SHP77 (cell line): ENCODE measurements around the gene TBXAS1.
"Not testable (repeated sequence)": the region's sequence is repeated elsewhere in the genome, so short reads cannot be mapped to it uniquely, and the experiment has no call there.

ENCODE experiments used
- DNase-seq, 2 experiments: peaks; one replicate each; lab custom pipeline; 2025; lab: John Stamatoyannopoulos, UW

Gene TBXAS1

DNA sequence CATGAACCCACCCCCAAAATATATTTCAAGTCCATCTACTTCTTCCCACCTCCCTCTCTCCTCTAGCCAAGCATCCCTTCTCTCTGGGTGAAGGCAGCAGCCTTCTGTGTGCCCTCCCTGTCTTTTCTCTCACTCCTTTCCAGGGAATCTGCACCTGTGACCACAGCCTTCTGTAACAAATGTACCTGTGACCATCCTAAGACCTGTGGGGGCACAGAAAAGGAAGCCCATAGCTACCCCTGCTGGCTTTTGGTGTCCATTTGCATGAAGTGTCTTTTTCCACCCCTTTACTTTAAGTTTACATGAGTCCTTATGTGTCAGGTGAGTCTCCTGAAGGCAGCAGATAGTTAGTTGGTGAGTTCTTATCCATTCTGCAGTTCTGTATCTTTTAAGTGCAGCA, 2.0 kb upstream of the TBXAS1 start:
- no peak for DNase-seq

GRCh38 chr7:139828446-139828845, 618 bp upstream of the TBXAS1 start:
- no peak for DNase-seq

DNA sequence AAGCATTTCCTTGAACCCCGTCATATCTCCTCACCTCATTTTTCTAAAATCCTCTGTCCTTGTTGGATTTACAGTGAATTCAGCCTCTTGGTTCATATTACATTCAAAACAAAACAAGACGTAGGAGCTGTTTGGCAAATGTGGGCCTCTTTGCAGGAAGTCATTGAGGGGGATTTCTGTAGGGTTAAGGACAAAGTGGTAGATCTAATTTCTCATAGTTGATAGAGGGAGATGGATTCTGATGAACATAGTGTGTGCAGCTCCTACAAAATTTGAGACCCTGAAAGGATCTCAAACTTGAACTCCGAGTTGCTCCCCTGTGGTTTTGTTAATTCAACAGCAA, 682 bp downstream of the TBXAS1 start:
- no peak for DNase-seq

- DNase-seq, result no peak
Observed at GRCh38 chr7:139830292-139830691, 1.2 kb downstream of the TBXAS1 start.

- no peak for DNase-seq
Observed at GRCh38 chr7:139830782-139831501, 1.9 kb downstream of the TBXAS1 start.

- not testable (repeated sequence) for DNase-seq
Observed at GRCh38 chr7:139835848-139836247, 6.8 kb downstream of the TBXAS1 start.

DNA sequence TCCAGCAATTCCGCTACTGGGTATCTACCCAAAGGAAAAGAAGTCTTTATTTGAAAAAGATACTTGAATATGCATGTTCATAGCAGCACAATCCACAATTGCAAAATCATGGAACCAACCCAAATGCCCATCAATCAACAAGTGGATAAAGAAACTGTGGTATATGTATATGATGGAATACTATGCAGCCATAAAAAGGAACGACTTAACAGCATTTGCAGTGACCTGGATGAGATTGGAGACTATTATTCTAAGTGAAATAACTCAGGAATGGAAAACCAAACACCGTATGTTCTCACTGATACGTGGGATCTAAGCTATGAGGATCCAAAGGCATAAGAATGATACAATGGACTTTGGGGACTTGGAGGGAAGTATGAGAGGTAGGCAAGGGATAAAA, 8.2 kb downstream of the TBXAS1 start:
- DNase-seq, result not testable (repeated sequence)

DNA sequence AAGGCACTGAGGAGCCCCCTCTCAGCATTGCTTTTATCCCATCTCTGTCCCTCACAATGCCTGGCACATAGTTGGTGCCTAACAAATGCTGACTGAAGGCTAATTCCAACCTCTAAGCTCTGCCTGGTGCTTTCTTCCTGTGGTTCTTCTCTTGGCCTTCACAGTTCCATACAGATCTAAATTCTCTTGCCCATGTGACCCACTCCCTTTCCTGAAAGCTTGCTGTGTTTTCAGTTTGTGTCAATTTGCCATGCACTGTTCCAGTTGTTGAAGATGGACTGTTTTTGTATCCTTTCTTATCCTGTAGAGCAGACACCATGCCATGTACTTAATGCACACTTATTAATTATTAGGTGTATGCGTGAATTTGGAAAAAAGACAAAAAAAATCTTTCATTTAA, 9.2 kb downstream of the TBXAS1 start:
- no peak for DNase-seq

- DNase-seq, result no peak
Observed at GRCh38 chr7:139838876-139839275, 9.8 kb downstream of the TBXAS1 start.

DNA sequence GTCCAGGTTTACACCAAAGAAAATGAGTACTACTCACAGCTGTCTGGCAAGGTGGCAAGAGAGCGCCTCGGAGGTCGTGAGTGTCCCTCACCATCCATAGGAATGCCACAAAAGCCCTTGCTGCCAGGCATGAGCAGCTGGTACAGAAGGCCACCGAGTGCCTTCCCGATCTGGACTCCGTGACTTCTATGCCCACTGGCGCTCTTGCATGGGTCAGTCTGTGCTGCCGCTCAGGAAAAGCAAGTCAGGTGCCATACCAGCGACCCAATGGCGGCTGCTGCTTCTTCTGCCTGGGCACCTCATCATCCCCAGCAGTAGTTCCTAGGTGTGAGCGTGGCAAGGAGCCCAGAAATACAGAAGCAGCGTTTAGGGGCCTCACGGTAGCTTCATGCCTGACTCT, 11.7 kb downstream of the TBXAS1 start:
- no peak for DNase-seq

DNA sequence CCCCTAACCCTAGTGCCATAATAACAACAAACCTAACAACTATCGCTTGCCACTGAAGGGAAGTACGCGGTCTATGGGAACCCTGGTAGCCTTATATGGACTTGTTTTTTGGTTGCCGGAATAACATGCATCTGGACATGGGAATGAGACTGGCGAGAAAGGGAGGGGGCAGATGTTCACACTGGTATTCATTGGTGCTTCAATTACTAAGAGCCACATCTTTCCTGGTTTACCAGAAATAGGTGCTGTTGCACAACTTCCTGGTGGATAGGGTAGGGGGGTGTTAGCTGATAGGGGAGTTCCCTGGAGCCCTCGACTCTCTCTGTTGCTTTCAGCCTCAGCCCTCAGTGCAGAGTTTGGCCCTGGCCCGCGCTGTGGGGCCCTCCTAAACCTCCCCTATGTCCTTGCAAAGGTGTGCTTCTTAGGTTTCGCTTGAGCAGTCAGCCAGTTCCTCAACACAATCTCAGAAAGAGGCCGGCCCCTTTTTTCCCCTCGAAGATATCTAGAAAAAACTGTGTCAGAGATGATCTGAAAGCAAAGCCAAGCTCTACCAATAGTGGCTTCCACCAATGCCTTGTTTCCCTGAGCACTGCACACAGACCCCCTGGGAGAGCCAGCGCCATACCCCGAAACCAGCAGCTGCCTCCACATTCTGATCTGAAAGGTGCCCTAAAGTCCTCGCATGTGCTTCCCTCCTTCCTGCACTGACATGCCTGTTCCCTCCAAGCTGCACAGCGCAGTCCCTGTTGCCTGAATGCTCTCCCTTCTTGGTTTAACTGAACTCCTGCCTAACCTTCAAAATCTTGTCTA, 13.5 kb downstream of the TBXAS1 start:
- DNase-seq, result no peak

- not testable (repeated sequence) for DNase-seq
Observed at GRCh38 chr7:139843211-139843537, 14.1 kb downstream of the TBXAS1 start.

- no peak for DNase-seq
Observed at GRCh38 chr7:139844779-139845442, 15.8 kb downstream of the TBXAS1 start.

DNA sequence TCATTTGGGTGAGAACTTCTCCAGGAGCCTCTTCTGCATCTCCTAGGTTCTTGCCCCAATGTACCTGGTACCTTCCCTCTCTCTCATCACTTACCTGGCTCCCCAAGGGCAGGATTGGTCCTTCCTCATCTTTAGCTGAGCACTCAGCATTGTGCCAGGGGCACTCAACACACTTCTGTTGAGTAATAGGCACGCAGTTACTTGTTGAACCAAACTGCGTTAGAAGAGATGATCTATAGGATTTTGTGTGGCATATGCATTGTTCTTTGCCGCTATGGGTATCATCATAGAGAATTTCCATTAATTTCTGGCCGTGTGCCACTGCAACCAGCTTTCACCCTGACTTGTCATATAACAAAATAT, 16.4 kb downstream of the TBXAS1 start:
- DNase-seq, result no peak

GRCh38 chr7:139846297-139846696, 17.2 kb downstream of the TBXAS1 start:
- no peak for DNase-seq

- DNase-seq, result no peak
Observed at GRCh38 chr7:139848274-139848673, 19.2 kb downstream of the TBXAS1 start.

DNA sequence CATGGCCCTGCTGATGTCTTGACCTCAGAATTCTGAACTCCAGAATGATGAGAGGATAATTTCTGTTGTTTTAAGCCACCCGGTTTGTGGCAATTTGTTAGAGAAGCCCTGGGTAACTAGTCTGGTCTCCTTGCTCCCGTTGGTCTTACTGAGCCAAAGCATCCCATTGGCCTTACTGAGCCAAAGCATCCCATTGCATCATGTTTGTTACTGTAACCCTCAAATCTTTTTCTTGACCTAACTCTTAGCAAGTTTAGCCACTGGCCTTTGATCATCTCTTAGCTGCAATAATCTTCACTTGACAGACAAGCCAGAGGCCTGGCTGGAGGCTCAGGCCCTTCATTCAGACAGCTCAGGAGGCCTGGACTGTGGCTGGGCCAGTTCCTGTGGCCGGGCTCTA, 21.8 kb downstream of the TBXAS1 start:
- no peak for DNase-seq

- no peak for DNase-seq
Observed at GRCh38 chr7:139851770-139852481, 22.9 kb downstream of the TBXAS1 start.

DNA sequence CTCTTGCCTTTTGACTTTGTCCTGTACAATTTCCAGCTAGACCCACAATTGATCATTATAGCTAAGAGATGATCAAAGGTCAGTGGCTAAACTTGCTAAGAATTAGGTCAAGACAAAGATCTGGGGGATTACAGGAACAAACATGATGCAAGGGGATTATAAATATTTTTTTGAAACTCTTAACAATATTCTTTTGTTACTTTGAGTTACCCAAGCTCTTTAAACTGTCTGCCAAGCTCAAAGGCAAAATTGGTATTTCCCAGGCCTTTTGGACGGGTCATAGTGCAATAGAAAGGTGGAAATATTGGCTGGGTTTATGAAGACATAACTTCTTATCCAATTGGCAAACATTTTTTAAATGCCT, 23.4 kb downstream of the TBXAS1 start:
- DNase-seq, result no peak

- no peak for DNase-seq
Observed at GRCh38 chr7:139853506-139854123, 24.6 kb downstream of the TBXAS1 start.

DNA sequence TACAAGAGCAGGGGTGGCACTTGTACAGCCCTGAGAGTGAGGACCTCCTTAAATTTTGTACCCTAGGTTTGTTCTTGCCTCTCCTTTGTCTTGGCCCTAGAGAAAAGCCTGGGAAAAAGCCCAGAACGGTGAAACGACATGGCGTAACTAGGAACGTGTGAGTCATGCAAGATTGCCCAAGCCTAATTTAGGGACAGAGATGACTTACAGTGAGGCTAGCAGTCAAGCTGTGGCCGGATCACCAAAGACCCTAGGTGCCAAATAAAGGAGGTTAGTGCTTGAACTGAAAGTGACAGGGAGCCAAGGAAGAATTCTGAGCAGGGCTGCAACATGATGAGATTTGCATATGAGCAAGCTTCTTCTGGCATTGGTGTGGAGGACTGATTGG, 25.1 kb downstream of the TBXAS1 start:
- DNase-seq, result no peak

DNA sequence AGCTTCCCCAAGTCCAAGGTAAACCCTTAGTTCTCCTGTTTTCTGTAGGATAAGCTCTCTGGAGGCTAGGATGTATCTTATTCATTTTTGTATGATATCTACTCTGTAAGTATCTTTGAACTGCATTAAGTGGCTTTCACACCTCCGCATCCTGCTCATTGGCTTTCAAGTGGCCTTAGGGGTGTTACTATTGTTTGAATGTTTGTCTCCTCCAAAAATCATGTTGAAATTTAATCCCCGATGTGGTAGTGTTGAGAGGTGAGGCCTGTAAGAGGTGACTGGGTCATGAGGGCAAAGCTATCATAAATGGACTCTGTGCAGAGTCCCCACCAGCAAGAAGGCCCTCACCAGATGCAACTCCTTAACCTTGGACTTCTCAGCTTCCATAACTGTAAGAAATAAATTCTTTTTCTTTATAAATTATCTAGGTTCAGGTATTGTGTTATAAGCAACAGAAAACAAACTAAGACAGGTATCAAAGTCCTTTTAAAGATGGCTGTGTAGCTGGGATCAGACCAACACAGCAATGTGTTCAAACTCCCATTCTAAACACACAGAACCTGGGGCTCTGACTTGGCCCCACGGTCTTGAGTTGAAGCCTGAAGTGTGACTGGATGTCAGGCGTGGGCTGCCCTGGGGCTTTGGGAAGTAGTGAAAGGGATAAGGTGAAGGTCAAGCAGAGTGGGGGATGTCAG, 25.9 kb downstream of the TBXAS1 start:
- DNase-seq, result no peak
